Peyer's patch (tissue), 4 donors: ENCODE data around the gene TRAFD1. TPM values are rescaled to one million over a fixed set of nuclear protein-coding genes. Genes with fewer than 3 reads are reported as not detected.

Experiments
- DNase-seq, 3 donors: peaks; one replicate each; pipeline ENCODE4 v3.0.0-alpha.2; 2017 to 2019
- H3K27ac ChIP-seq, 4 donors: fragments of 200-600 bp; sonication (generic); one replicate each; pipeline ENCODE4 v1.5.1; 2016 to 2019
- H3K27me3 ChIP-seq, 2 donors: fragments of 200-600 bp; sonication (generic); one replicate each; pipeline ENCODE4 v1.5.1; 2019
- H3K36me3 ChIP-seq, 3 donors: fragments of 200-600 bp; sonication (generic); one replicate each; pipeline ENCODE4 v1.5.1; 2016 to 2019
- H3K4me1 ChIP-seq, 4 donors: fragments of 200-600 bp; sonication (generic); one replicate each; pipeline ENCODE4 v1.5.1; 2016 to 2019
- H3K4me3 ChIP-seq, 4 donors: fragments of 200-600 bp; sonication (generic); 1 replicate in 3 of 4; 2 replicates in 1 of 4; pipeline ENCODE4 v1.5.1; 2016 to 2019; ENCODE audit warnings: mild to moderate bottlenecking in 1 of 4
- H3K9me3 ChIP-seq, 4 donors: fragments of 200-600 bp; sonication (generic); one replicate each; pipeline ENCODE4 v1.5.1; 2016 to 2019; ENCODE audit warnings: mild to moderate bottlenecking in 1 of 4
- POLR2A ChIP-seq, 2 donors: fragments of 450-650 bp; IDR thresholded peaks; one replicate each; pipeline ENCODE4 v1.5.1; 2017; ENCODE audit warnings: antibody characterized with exemption in 2 of 2, mild to moderate bottlenecking in 2 of 2, moderate library complexity in 2 of 2
- total RNA-seq, 4 donors: library from RNA; depleted of rRNA; stranded (reverse); fragments of >200 nt; gene quantifications; one replicate each; pipeline ENCODE4 v1.1.0, GENCODE V29; 2016
- TF ChIP-seq, protein P1 (sequence below), 6 experiments: fragments of 450-650 bp in 4 of 6; fragments of 200-600 bp in 2 of 6; sonication (generic) in 1 of 6; IDR thresholded peaks; one replicate each; pipeline ENCODE4 v1.5.1; 2017 to 2019; ENCODE audit warnings: antibody characterized with exemption in 6 of 6, mild to moderate bottlenecking in 3 of 6, moderate library complexity in 1 of 6

The TRAFD1 gene, protein sequence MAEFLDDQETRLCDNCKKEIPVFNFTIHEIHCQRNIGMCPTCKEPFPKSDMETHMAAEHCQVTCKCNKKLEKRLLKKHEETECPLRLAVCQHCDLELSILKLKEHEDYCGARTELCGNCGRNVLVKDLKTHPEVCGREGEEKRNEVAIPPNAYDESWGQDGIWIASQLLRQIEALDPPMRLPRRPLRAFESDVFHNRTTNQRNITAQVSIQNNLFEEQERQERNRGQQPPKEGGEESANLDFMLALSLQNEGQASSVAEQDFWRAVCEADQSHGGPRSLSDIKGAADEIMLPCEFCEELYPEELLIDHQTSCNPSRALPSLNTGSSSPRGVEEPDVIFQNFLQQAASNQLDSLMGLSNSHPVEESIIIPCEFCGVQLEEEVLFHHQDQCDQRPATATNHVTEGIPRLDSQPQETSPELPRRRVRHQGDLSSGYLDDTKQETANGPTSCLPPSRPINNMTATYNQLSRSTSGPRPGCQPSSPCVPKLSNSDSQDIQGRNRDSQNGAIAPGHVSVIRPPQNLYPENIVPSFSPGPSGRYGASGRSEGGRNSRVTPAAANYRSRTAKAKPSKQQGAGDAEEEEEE
- 10 to 100 TPM; 19.4 to 95.7 (median 30.5) TPM for total RNA-seq

DNA sequence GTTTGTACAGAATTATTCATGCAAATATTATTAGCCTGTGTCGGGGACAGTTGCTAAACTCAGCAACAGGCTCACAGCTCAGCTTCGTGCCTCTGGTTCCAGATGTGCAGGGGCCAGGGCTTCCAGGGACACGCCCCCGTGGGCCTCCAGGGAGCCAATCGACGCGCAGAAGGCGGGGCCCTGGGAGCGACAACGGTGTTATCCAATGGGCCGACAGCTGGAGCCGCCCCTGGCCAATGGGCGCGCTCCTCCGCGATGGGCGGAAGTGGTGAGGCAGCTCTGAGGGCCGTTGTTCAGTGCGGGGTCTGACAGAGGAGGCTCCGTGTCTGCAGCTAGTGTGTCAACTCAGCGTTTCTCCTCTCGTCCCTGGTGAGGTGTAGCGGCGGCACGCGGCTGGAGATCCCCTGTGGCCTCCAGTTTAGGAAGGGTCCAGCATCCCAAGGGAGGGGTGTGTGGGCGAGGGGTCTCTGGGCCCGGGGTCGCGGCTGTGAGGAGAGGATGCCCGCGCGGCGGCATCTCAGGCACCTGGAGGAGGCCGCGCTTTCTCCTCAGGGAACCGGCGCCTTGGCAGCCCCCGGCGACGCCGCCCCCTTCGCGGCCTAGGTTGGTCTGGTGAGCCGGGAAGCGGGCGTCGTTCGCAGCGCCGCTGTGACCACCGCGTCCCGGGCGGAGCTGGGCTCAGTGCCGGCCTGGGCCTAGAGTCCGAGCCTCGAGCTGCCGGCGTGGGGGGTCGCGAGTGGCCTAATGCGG is at the start of gene TRAFD1:
Gene TRAFD1 (plus strand): TSS at position 311 of the 750 bp plus-strand sequence. CDS start 4,963 bp downstream, outside the sequence.
- H3K4me3 ChIP-seq = peak within 1 kb of the TSS; percentile 78 to 91 (median 84)
- TF ChIP-seq, protein P1, sequence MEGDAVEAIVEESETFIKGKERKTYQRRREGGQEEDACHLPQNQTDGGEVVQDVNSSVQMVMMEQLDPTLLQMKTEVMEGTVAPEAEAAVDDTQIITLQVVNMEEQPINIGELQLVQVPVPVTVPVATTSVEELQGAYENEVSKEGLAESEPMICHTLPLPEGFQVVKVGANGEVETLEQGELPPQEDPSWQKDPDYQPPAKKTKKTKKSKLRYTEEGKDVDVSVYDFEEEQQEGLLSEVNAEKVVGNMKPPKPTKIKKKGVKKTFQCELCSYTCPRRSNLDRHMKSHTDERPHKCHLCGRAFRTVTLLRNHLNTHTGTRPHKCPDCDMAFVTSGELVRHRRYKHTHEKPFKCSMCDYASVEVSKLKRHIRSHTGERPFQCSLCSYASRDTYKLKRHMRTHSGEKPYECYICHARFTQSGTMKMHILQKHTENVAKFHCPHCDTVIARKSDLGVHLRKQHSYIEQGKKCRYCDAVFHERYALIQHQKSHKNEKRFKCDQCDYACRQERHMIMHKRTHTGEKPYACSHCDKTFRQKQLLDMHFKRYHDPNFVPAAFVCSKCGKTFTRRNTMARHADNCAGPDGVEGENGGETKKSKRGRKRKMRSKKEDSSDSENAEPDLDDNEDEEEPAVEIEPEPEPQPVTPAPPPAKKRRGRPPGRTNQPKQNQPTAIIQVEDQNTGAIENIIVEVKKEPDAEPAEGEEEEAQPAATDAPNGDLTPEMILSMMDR (IDR thresholded peaks at IDR 0.05) = no peak
- TF ChIP-seq POLR2A (IDR thresholded peaks at IDR 0.05) = peak; percentile 86 to 95
- no peaks in the 10 kb centered on the region for H3K36me3 ChIP-seq
- peak; percentile 99 for DNase-seq
- peaks cover 0 to 39% (median 18%) of the 10 kb centered on the region in 4 donors for H3K4me1 ChIP-seq
- no peaks in the 10 kb centered on the region for H3K9me3 ChIP-seq
- no peaks in the 10 kb centered on the region for H3K27me3 ChIP-seq
- H3K27ac ChIP-seq = peak within 1 kb of the TSS; percentile 88 to 94 (median 90)

DNA sequence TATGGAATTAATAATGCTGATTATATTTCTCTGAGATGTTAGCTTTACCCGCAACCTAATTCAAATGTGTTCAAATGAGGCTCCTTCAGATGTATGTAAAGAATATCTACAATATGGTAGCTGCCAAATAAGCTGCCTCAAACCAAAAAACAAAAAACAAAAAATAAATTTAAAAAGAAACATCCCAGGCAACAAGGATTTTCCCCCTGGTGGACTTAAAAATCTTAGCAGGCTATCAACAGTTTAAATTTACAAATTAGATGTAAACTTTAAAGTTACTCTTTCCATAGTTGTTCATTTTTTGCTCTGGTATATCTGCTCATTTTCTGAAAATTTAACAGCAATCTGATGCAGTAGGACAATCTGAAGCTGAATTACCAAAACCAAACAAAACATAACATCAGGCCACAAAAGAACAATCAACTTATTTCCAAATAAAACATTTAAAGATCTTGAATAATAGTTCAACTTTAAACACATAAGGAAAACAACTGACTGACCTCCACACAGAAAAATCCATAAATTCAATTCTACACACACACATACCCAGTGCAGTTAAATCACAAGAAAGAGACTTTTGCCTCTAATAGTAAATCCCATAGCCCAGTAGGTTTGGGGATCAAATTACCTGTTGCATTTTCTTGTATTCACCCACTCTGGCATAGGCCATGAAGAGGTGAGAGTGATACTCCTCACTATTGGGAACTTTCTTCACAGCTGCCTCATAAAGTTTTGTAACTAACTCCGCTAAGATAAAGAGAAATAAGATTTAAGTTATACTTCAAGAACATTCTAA is 38.1 kb upstream of the TRAFD1 start:
- Histone ChIP-seq H3K9me3 (no peaks in the 10 kb centered on the region), H3K4me3 (no peak overlapping the region), H3K4me1 (no peaks in the 10 kb centered on the region), H3K36me3 (peaks cover 0 to 55% (median 0%) of the 10 kb centered on the region in 3 donors), H3K27ac (no peak overlapping the region), H3K27me3 (no peaks in the 10 kb centered on the region)
- TF ChIP-seq, protein P1 (IDR thresholded peaks at IDR 0.05) = peak in 2 of 6 experiments; percentile 7 to 32
- no peak for TF ChIP-seq POLR2A (IDR thresholded peaks at IDR 0.05)
- no peak for DNase-seq

DNA sequence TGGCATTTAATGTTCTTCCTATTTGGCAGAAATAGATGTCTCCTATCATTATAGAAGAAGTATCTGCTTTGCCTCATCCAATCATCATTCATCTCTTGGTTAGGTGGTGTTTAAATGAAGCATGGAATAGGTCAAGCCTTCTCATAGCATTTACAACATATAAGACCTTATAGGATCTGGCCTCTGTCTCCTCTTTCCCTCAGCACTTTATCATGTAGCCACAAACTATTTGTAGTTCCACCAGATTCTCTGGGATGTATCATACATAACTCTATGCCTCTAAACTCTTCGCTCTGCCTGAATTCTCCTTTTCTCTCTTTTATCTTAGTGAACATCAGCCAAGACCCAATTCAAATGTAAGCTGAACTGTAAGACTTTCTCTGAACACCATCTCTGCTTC is 37.5 kb upstream of the TRAFD1 start:
- Histone ChIP-seq H3K4me3 (no peak overlapping the region), H3K27me3 (no peaks in the 10 kb centered on the region), H3K27ac (no peak overlapping the region), H3K36me3 (peaks cover 0 to 60% (median 0%) of the 10 kb centered on the region in 3 donors), H3K4me1 (no peaks in the 10 kb centered on the region), H3K9me3 (no peaks in the 10 kb centered on the region)
- DNase-seq = no peak
- TF ChIP-seq, protein P1 (IDR thresholded peaks at IDR 0.05) = no peak
- no peak for TF ChIP-seq POLR2A (IDR thresholded peaks at IDR 0.05)

DNA sequence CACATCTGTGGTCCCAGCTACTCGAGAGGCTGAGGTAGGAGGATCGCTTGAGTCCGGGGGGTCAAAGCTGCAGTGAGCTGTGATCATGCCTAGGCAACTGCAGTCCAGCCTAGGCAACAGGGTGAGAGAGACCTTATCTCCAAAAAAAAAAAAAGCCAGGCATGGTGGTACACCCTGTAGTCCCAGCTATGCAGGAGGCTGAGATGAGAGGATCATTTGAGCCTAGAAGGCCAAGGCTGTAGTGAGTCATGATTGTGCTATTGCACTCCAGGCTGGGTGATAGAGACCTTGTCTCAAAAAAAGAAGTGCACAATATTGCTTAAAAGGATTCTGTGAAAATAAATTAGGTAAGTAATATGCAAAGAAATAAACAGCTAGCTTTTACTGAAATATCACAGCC is 33.8 kb upstream of the TRAFD1 start:
- DNase-seq = no peak
- no peaks in the 10 kb centered on the region for H3K4me1 ChIP-seq
- no peak overlapping the region for H3K27ac ChIP-seq
- TF ChIP-seq, protein P1 (IDR thresholded peaks at IDR 0.05) = no peak
- TF ChIP-seq POLR2A (IDR thresholded peaks at IDR 0.05) = no peak
- H3K36me3 ChIP-seq = peaks cover 0 to 46% (median 0%) of the 10 kb centered on the region in 3 donors
- no peak overlapping the region for H3K4me3 ChIP-seq
- H3K27me3 ChIP-seq = no peaks in the 10 kb centered on the region
- H3K9me3 ChIP-seq = no peaks in the 10 kb centered on the region

DNA sequence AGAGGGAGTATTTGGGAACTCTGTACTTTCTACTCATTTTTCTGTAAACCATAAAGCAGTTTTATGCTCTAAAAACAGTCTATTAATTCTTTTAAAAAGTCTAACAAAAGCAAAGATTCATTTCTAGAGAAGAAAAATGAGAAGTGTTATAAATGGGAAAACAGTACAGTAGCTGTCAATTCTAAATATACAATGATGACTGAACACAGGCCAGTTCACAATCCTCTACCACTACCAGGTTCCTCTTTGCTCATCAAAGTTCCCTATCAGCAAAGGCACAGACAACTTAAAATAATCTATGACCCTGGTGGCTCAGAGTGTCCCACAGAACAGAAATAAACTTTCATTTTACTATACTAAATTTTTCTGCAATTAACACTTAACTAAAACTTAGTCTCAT is 29.3 kb upstream of the TRAFD1 start:
- H3K36me3 ChIP-seq = peaks cover 0 to 25% (median 0%) of the 10 kb centered on the region in 3 donors

More for the DNA sequence above, 29.3 kb upstream of the TRAFD1 start:
- no peaks in the 10 kb centered on the region for H3K27me3 ChIP-seq
- peak overlapping the region in 1 of 4 donors; percentile 65 for H3K27ac ChIP-seq
- no peaks in the 10 kb centered on the region for H3K4me1 ChIP-seq
- no peak for DNase-seq
- TF ChIP-seq, protein P1 (IDR thresholded peaks at IDR 0.05) = no peak
- no peak for TF ChIP-seq POLR2A (IDR thresholded peaks at IDR 0.05)
- H3K9me3 ChIP-seq = no peaks in the 10 kb centered on the region
- no peak overlapping the region for H3K4me3 ChIP-seq
